ENCODE data around the gene SPECC1. TPM values are rescaled to one million over a fixed set of nuclear protein-coding genes. Genes with fewer than 3 reads are reported as not detected.

SPECC1 gene
- total RNA-seq, 2 donors from 2014 or later = 15.8 to 17.4 TPM

Small RNA genes within 50 kb of the gene (small RNA-seq; reads per million reads assigned to genes)
- not detected for gene AC008088.1
- not detected for gene RNU6-1057P
- not detected for gene RNU6-258P
- gene RNU6-467P = not detected

Other genes with a start within 250 kb of the SPECC1 start
- 10 to 100 TPM; 10.1 to 28.3 TPM for gene ULK2, start 141.4 kb upstream of the SPECC1 start, total RNA-seq
- 10 to 100 TPM; 11.9 to 13.2 TPM for gene AKAP10, start 31.5 kb upstream of the SPECC1 start, total RNA-seq